Measurements from ENCODE around the gene CTBP2.

CTBP2 gene

DNA sequence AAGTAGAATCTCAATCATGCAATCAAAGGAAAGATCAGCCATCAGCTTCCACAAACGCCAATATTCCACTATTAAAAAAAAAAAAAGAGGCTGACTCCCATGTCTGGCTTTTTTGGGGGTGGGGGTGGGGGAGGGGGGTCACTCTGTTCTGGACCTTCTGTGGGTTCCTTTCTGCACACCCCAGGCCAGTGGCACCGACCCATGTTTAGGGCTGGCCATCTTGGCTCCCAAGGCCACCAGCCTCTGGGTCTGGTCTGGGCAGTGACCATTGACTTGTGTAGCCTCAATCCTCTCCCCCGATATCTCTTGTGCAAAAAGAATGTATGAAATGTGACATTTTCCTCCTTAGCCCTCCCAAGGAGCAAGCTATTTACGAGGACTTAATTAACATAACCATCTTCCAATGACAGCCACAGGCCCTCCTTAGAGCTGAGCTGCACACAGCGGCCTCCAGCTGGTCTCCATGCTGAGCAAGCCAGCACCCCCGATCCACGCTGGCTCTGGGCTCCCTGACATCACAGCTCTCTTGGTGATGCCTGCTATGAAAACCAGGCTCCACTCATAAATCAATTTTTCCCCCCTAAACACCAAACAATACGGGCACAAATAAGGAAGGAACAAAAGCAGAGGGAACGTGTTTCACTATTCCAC lies 118.4 kb downstream of the CTBP2 start:
- TF ChIP-seq, protein P1, sequence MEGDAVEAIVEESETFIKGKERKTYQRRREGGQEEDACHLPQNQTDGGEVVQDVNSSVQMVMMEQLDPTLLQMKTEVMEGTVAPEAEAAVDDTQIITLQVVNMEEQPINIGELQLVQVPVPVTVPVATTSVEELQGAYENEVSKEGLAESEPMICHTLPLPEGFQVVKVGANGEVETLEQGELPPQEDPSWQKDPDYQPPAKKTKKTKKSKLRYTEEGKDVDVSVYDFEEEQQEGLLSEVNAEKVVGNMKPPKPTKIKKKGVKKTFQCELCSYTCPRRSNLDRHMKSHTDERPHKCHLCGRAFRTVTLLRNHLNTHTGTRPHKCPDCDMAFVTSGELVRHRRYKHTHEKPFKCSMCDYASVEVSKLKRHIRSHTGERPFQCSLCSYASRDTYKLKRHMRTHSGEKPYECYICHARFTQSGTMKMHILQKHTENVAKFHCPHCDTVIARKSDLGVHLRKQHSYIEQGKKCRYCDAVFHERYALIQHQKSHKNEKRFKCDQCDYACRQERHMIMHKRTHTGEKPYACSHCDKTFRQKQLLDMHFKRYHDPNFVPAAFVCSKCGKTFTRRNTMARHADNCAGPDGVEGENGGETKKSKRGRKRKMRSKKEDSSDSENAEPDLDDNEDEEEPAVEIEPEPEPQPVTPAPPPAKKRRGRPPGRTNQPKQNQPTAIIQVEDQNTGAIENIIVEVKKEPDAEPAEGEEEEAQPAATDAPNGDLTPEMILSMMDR (IDR thresholded peaks at IDR 0.05; ENCODE audit: extremely low read depth, missing control alignments), result no peak
- DNase-seq (ENCODE audit: low spot score), result no peak

DNA sequence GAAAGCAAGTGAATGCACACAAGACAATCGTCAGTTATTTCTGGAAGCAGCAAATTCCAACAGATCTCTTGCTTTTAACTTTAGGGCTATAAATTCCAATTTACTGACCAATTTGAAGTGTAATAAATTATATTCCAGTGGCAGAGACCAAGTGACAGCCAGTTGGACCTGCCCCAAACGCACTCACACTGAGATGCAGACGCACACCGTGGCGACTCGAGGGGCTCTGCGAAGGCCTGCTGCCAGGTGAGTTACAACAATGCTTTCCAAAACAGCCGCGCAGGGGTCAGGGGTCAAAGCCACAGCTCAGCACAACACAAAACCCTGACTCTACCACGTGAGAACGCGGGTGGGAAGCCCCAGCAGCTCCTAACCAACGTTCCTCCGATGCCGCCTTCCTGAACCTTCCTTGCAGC lies 121.0 kb downstream of the CTBP2 start:
- TF ChIP-seq, protein P1 (IDR thresholded peaks at IDR 0.05; ENCODE audit: extremely low read depth, missing control alignments), result no peak
- no peak for DNase-seq (ENCODE audit: low spot score)

DNA sequence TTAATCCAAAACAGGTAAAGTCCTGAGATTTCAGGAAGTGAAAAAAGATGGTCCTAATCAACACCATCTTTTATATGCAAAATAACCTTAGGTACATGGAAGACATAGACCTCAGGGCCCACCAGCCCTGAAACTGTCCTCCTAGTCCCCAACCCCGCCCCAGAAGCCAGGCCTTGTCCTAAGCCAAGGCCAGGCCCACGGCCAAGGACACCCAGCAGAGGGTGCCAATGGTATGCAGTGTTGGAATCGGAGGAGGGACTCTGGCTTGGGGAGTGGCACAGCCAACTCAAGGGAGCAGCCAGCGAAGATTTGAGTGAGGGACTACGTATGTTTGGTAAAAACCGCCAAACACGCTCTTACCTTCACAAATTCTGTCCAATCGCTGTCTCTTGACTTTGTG lies 121.7 kb downstream of the CTBP2 start:
- no peak for DNase-seq (ENCODE audit: low spot score)
- TF ChIP-seq, protein P1 (IDR thresholded peaks at IDR 0.05; ENCODE audit: extremely low read depth, missing control alignments), result no peak

DNA sequence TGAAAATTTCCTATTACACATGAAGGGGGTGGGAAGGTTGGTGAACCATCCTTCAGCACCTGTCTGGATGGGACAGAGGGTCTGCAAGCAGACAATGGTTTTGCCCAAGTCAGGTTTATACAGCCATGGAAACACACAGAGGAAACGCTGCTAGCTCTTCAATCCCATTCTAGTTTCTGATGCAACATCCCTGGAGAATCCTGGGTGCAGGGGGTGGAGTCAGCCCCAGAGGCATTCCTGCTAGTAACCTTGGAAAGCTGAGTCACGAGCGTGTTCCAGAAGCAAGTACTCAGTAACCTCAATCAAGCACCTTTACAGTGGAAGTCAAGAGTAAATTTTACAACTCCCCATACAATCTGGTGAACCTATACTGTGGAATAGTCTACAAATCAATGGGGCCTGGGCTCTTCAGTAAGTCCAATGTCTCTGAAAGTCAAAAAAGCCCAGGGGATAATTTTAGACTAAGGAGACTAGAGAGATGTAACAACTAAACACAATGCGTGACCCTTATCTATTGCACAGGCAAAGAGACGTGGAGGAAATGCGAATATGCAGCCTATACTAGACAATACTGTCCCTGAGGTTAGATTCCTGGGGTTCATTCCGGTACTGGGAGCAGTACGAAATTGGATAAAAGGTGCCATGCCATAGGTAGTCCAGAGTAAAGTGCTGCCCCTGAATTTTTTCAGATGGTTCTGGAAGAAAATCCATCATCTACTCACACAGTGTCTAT lies 123.1 kb downstream of the CTBP2 start:
- no peak for DNase-seq (ENCODE audit: low spot score)
- TF ChIP-seq, protein P1 (IDR thresholded peaks at IDR 0.05; ENCODE audit: extremely low read depth, missing control alignments), result no peak

DNA sequence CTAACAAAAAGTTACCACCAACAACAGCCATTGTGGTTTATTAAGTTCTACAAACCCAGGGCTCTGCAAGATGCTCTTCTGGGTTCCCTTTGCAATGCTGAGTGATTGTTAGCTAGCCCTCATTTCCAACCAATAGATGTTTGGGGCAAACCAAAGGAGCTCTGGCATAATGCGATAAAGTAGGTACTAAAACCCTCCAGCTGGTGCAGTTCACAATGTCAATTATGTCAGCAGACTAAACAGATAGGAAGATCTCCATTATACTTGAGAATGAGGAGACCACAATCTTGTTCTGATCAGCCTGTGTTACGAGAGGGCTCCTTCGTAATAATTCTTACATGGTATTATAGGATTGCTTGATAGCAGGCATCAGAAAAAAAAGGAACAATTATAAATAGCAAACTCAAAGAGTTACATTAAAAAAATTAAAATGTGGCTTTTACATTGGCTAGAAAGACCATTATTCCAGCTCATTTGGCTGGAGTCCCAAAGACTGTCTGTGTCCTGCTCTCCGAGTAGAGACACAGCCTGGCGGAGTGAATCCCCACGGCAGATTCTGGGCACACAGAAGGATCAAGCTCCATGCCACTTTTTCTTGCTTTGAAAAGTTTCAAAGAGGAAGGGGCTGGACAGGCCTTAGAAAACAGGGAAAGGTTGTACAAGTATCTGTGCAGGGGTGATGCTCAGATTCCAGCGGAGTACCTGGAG lies 124.6 kb downstream of the CTBP2 start:
- no peak for DNase-seq (ENCODE audit: low spot score)
- TF ChIP-seq, protein P1 (IDR thresholded peaks at IDR 0.05; ENCODE audit: extremely low read depth, missing control alignments), result no peak

DNA sequence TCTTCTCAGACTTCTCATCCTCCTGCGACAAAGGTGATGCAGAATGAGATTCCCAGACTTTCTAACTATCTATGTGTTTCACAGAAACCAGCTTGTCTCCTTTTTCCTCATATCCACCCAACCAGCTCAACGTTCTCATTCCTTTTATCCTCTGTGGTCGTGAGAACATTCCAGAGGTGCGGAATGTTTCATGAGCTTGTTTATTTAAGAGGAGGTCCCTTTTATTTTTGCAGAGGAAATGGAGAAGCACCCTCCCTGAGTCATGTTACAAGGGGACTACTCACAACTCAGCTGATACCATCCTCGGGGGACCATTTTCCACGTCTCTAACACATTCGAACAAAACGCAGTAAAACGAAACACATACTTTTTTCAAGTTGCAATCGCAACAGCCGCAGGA lies 125.2 kb downstream of the CTBP2 start:
- no peak for DNase-seq (ENCODE audit: low spot score)
- TF ChIP-seq, protein P1 (IDR thresholded peaks at IDR 0.05; ENCODE audit: extremely low read depth, missing control alignments), result no peak

DNA sequence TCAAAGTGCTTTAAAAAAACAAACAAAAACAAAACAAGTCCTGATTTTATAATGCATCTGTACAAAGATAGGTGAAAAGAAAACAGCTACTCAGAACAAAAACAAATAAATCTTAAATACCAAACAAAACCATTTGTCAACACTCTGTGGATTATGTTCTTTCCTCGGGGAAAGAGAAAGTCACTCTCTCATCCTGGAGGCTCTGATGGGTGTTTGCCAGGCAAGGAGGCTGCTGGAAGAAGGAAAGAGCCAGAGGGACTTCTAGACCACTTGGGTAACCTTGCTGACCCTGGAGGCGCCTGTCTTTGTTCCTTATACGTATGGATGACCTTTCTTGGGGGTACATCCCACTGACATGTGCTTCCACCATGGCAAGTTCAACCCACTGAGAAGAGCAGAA lies 125.7 kb downstream of the CTBP2 start:
- TF ChIP-seq, protein P1 (IDR thresholded peaks at IDR 0.05; ENCODE audit: extremely low read depth, missing control alignments), result no peak
- no peak for DNase-seq (ENCODE audit: low spot score)

Measured in GM20000 (cell line).